Naive thymus-derived CD4-positive, alpha-beta T cell (primary cell): Measurements from ENCODE around the gene PDCD11. TPM values are rescaled to one million over a fixed set of nuclear protein-coding genes. Genes with fewer than 3 reads are reported as not detected.
"Not testable (repeated sequence)": the region's sequence is repeated elsewhere in the genome, so short reads cannot be mapped to it uniquely, and the experiment has no call there.

Experiments used
- ATAC-seq: fragments of 150-1000 bp; cut with Tn5 transposase; 2 replicates; pipeline ENCODE4 v1.10.0; 2021; ENCODE audit warnings: mild to moderate bottlenecking, moderate library complexity
- CTCF ChIA-PET: fragments of 350-600 bp; sonication (Branson Sonifier 250); formaldehyde crosslinking; loops from one replicate; lab custom pipeline; 2021; ENCODE audit warnings: antibody characterized with exemption; lab: Charles Lee
- POLR2A ChIA-PET: fragments of 350-600 bp; sonication (Branson Sonifier 250); formaldehyde crosslinking; loops from one replicate; lab custom pipeline; 2021; ENCODE audit warnings: antibody characterized with exemption, inconsistent platforms; lab: Charles Lee
- DNase-seq, 9 donors: peaks; one replicate each; pipeline versions ENCODE4 v3.0.0 to v3.0.0-alpha.2; 2020 to 2022; ENCODE audit warnings: mixed read lengths in 1 of 9
- H3K27ac ChIP-seq: one replicate; pipeline ENCODE4 v1.7.0; 2013; ENCODE audit warnings: mild to moderate bottlenecking, low read depth, low read length, moderate library complexity
- H3K27me3 ChIP-seq, 2 donors: one replicate each; pipeline ENCODE4 v1.7.0; 2013; ENCODE audit warnings: low read length in 2 of 2, mild to moderate bottlenecking in 2 of 2, moderate library complexity in 2 of 2; ENCODE audit not compliant: control insufficient read depth in 2 of 2, insufficient read depth in 2 of 2
- H3K36me3 ChIP-seq, 3 experiments: 1 replicate in 2 of 3; 2 replicates in 1 of 3; pipeline ENCODE4 v1.7.0; 2013; ENCODE audit warnings: low read length in 3 of 3, mild to moderate bottlenecking in 3 of 3, moderate library complexity in 1 of 3; ENCODE audit not compliant: insufficient read depth in 3 of 3, control insufficient read depth in 2 of 3
- H3K4me1 ChIP-seq, 2 donors: one replicate each; pipeline ENCODE4 v1.7.0; 2013; ENCODE audit warnings: low read length in 2 of 2, mild to moderate bottlenecking in 2 of 2, moderate library complexity in 1 of 2; ENCODE audit not compliant: control insufficient read depth in 2 of 2, insufficient read depth in 2 of 2
- H3K4me3 ChIP-seq: 2 replicates; pipeline ENCODE4 v1.7.0; 2013; ENCODE audit warnings: mild to moderate bottlenecking, low read length
- H3K9me3 ChIP-seq, 3 experiments: 1 replicate in 2 of 3; 2 replicates in 1 of 3; pipeline ENCODE4 v1.7.0; 2013; ENCODE audit warnings: low read length in 3 of 3; ENCODE audit not compliant: control insufficient read depth in 2 of 3
- H3K27ac Mint-ChIP-seq, 9 donors: one replicate each; pipeline ENCODE4 v1.8.0; 2020 to 2022; ENCODE audit warnings: mixed read lengths in 9 of 9, mild to moderate bottlenecking in 8 of 9, moderate library complexity in 5 of 9, inconsistent platforms in 2 of 9
- H3K27me3 Mint-ChIP-seq, 5 donors: one replicate each; pipeline ENCODE4 v1.8.0; 2021 to 2022; ENCODE audit warnings: mixed read lengths in 5 of 5, mild to moderate bottlenecking in 1 of 5
- H3K36me3 Mint-ChIP-seq, 5 donors: one replicate each; pipeline ENCODE4 v1.8.0; 2020 to 2022; ENCODE audit warnings: mixed read lengths in 5 of 5, mild to moderate bottlenecking in 3 of 5, inconsistent platforms in 1 of 5
- H3K4me1 Mint-ChIP-seq, 7 donors: one replicate each; pipeline ENCODE4 v1.8.0; 2020 to 2022; ENCODE audit warnings: mixed read lengths in 7 of 7, mild to moderate bottlenecking in 3 of 7, inconsistent platforms in 1 of 7
- H3K4me3 Mint-ChIP-seq, 10 donors: one replicate each; pipeline ENCODE4 v1.8.0; 2020 to 2022; ENCODE audit warnings: mild to moderate bottlenecking in 10 of 10, mixed read lengths in 10 of 10, moderate library complexity in 6 of 10, inconsistent platforms in 2 of 10
- H3K9me3 Mint-ChIP-seq, 11 donors: one replicate each; pipeline ENCODE4 v1.8.0; 2020 to 2022; ENCODE audit warnings: mixed read lengths in 11 of 11, mild to moderate bottlenecking in 4 of 11, inconsistent platforms in 1 of 11, moderate library complexity in 1 of 11
- intact Hi-C, 2 donors: fragments of 100-400 bp; cut with micrococcal nuclease; formaldehyde crosslinking; loops; one replicate each; pipeline ENCODE4 v1.15.1; 2023
- polyA plus RNA-seq, 2 donors: library from polyadenylated mRNA; unstranded; fragments of 300-500 nt; fragmentation: Illumina TruSeq; gene quantifications; one replicate each; pipeline ENCODE4 v1.2.3, GENCODE V29; 2021
- total RNA-seq, 6 experiments: library from RNA in 5 of 6; stranded (reverse) in 5 of 6; gene quantifications; 1 replicate in 5 of 6; 2 replicates in 1 of 6; pipeline ENCODE4 v1.2.3 and lab custom pipeline; 2021 to 2026

Gene PDCD11
- total and polyA plus RNA-seq, 7 experiments from 2014 or later: 7.5 to 56.3 (median 31.9) TPM

- H3K4me1 ChIP-seq: peaks cover 4 to 6% of the 10 kb centered on the region in 2 donors
- Mint-ChIP-seq H3K36me3 (peaks cover 0 to 3% (median 0%) of the 10 kb centered on the region in 5 donors), H3K27ac (no peak overlapping the region), H3K27me3 (peaks cover 0 to under 1% (median 0%) of the 10 kb centered on the region in 5 donors), H3K4me1 (peaks cover 0 to 5% (median 3%) of the 10 kb centered on the region in 7 donors), H3K4me3 (no peak overlapping the region), H3K9me3 (no peaks in the 10 kb centered on the region)
- peaks cover 0 to 2% (median 0%) of the 10 kb centered on the region in 3 experiments for H3K36me3 ChIP-seq
- no peak for DNase-seq
- no peak for ATAC-seq
- ChIA-PET POLR2A (no interaction called here), CTCF (no interaction called here)
- H3K9me3 ChIP-seq: no peaks in the 10 kb centered on the region
- intact Hi-C loops: no loop called here
- no peak overlapping the region for H3K27ac ChIP-seq
- no peak overlapping the region for H3K4me3 ChIP-seq
- H3K27me3 ChIP-seq: no peaks in the 10 kb centered on the region
Observed at GRCh38 chr10:103355906-103356599, 40.4 kb upstream of the PDCD11 start.

DNA sequence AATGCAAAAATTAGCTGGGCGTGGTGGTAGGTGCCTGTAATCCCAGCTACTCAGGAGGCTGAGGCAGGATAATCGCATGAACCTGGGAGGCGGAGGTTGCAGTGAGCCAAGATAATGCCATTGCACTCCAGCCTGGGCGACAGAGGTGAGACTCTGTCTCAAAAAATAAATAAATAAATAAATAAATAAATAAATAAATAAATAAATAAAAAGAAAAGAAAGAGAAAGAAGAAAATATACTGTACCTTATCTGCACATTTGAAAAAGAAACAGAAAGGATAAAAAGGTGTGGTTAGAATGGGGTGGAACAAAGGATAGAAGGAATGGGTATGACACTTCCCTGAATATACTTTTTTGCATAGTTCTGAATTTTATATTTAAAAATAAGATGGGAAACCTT, 36.9 kb upstream of the PDCD11 start:
- intact Hi-C loops, H3K27ac ChIP-seq, H3K27me3 ChIP-seq, H3K36me3 ChIP-seq, H3K27ac Mint-ChIP-seq, H3K9me3 Mint-ChIP-seq, H3K4me3 Mint-ChIP-seq, H3K4me3 ChIP-seq, ATAC-seq, POLR2A ChIA-PET, H3K36me3 Mint-ChIP-seq, H3K4me1 Mint-ChIP-seq, CTCF ChIA-PET, H3K27me3 Mint-ChIP-seq, H3K4me1 ChIP-seq, H3K9me3 ChIP-seq, DNase-seq: not testable (repeated sequence)

GRCh38 chr10:103360791-103361190, 35.6 kb upstream of the PDCD11 start:
- CTCF ChIA-PET, H3K36me3 Mint-ChIP-seq, POLR2A ChIA-PET, H3K9me3 Mint-ChIP-seq, H3K4me3 Mint-ChIP-seq, H3K27me3 ChIP-seq, H3K27ac ChIP-seq, H3K36me3 ChIP-seq, DNase-seq, H3K27me3 Mint-ChIP-seq, H3K9me3 ChIP-seq, H3K27ac Mint-ChIP-seq, H3K4me1 Mint-ChIP-seq, ATAC-seq, H3K4me3 ChIP-seq, H3K4me1 ChIP-seq: not testable (repeated sequence)
- intact Hi-C loops: loop anchor here (10.0 kb wide), 3 partner anchors 554 to 966 kb away; partner anchors contain the start of genes ACTR1A (in 1 of the 2), NFKB2 (in 1 of the 2), STN1 (in 1 of the 2) and SUFU (in 1 of the 2)

DNA sequence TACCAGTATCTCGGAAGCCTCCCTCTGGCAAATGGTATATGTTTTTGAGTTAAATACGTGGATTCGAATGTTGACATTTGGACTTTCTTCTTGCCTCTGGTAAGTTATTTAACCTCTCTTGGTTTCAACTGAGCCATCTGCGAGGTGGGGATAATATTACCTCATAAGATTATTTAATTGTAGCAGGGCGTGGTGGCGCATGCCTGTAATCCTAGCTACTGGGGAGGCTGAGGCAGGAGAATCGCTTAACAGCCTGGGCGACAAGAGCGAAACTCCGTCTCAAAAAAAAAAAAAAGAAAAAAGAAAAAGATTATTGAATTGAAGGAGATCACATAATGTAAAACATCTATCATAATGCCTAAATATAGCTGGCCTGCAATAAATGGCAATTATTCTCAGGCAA, 29.0 kb upstream of the PDCD11 start:
- Mint-ChIP-seq H3K27me3 (no peaks in the 10 kb centered on the region), H3K36me3 (peaks cover 0 to 9% (median 4%) of the 10 kb centered on the region in 5 donors), H3K27ac (peak overlapping the region; percentile 78 to 98 (median 89)), H3K9me3 (peaks cover 0 to 2% (median 0%) of the 10 kb centered on the region in 11 donors), H3K4me3 (peak overlapping the region; percentile 91 to 99 (median 94)), H3K4me1 (peaks cover 0 to 35% (median 23%) of the 10 kb centered on the region in 7 donors)
- POLR2A ChIA-PET: interaction anchor here (0.6 to 4.1 kb wide), 5 partner anchors 10 to 174 kb away, joined by 3 to 24 read pairs (median 4); partner anchors contain the start of genes ATP5MK, NT5C2, PCGF6 and PDCD11
- no peaks in the 10 kb centered on the region for H3K9me3 ChIP-seq
- peaks cover 0 to 7% (median 0%) of the 10 kb centered on the region in 3 experiments for H3K36me3 ChIP-seq
- H3K4me3 ChIP-seq: peak overlapping the region; percentile 58
- peak overlapping the region; percentile 77 for H3K27ac ChIP-seq
- CTCF ChIA-PET: no interaction called here
- H3K4me1 ChIP-seq: peaks cover 4 to 11% of the 10 kb centered on the region in 2 donors
- ATAC-seq (no peak), DNase-seq (peak in 1 of 9 donors; percentile 14)
- intact Hi-C loops: loop anchor here (1.0 to 10.0 kb wide), 14 partner anchors 16 to 1235 kb away; partner anchors contain the start of genes ACTR1A (in 2 of the 2), PCGF6 (in 2 of the 2), PPRC1 (in 2 of the 2) and STN1 (in 2 of the 2)
- no peaks in the 10 kb centered on the region for H3K27me3 ChIP-seq

DNA sequence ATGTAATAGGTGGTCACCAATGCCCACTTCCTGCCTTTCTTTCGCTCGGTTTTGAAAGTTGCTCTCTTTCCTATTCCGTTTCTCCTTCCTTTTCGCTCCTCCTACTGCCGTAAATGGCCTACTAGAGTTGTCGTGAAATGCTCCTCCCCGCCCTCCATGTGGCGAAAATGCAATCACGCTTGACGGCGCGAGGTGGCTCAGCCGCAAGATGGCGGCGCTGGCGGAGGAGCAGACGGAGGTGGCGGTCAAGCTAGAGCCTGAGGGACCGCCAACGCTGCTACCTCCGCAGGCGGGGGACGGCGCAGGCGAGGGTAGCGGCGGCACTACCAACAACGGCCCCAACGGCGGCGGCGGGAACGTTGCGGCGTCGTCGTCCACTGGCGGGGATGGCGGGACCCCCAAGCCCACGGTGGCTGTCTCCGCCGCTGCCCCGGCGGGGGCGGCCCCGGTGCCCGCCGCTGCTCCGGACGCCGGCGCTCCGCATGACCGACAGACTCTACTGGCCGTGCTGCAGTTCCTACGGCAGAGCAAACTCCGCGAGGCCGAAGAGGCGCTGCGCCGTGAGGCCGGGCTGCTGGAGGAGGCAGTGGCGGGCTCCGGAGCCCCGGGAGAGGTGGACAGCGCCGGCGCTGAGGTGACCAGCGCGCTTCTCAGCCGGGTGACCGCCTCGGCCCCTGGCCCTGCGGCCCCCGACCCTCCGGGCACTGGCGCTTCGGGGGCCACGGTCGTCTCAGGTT, 28.5 kb upstream of the PDCD11 start, which contains the start of gene TAF5:
Gene TAF5 (plus strand): TSS at position 195 of the 737 bp plus-strand sequence. CDS start 14 bp downstream, at position 209.
- Histone ChIP-seq H3K27ac (peak within 1 kb of the TSS; percentile 77), H3K9me3 (no peaks in the 10 kb centered on the region), H3K4me3 (peak within 1 kb of the TSS; percentile 58), H3K36me3 (peaks cover 0 to 7% (median 0%) of the 10 kb centered on the region in 3 experiments), H3K27me3 (no peaks in the 10 kb centered on the region), H3K4me1 (peaks cover 4 to 11% of the 10 kb centered on the region in 2 donors)
- H3K27ac Mint-ChIP-seq: peak within 1 kb of the TSS; percentile 84 to 98 (median 94)
- intact Hi-C loops: loop anchor here (1.0 to 10.0 kb wide), 18 partner anchors 17 to 1236 kb away; partner anchors contain the start of genes ACTR1A (in 2 of the 2), ATP5MK (in 2 of the 2), CNNM2 (in 2 of the 2) and PCGF6 (in 2 of the 2)
- H3K4me1 Mint-ChIP-seq: peaks cover 0 to 35% (median 23%) of the 10 kb centered on the region in 7 donors
- DNase-seq: peak; percentile 70 to 94 (median 90)
- H3K27me3 Mint-ChIP-seq: no peaks in the 10 kb centered on the region
- CTCF ChIA-PET: no interaction called here
- peaks cover 0 to 2% (median 0%) of the 10 kb centered on the region in 11 donors for H3K9me3 Mint-ChIP-seq
- ATAC-seq: peak; percentile 88
- POLR2A ChIA-PET: interaction anchor here (0.9 to 4.1 kb wide), 7 partner anchors 14 to 864 kb away, joined by 3 to 24 read pairs (median 4); partner anchors contain the start of genes ATP5MK, NT5C2, PCGF6 and PDCD11
- peak within 1 kb of the TSS; percentile 92 to 99 (median 96) for H3K4me3 Mint-ChIP-seq
- H3K36me3 Mint-ChIP-seq: peaks cover 0 to 9% (median 4%) of the 10 kb centered on the region in 5 donors

DNA sequence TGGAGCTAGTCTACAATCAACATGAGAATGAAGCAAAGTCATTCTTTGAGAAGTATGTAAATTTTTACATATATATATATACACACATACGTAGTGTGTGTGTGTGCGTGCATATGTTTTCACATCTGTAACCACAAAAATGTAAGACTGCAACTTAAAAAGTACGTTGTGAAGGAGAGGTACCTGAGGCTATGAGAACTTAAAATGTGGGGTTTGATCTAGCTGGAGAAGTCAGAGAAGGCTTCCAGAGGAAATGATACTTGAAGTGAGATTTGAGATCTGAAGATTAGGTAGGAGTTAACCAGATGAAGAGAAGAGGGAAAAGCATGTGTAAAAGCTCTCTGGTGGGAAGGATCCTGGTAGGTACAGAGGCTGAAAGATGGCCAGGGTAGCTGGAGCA, 22.9 kb upstream of the PDCD11 start:
- Mint-ChIP-seq H3K36me3 (peaks cover 7 to 18% (median 15%) of the 10 kb centered on the region in 5 donors), H3K27ac (peak overlapping the region; percentile 14 to 88 (median 66))
- CTCF ChIA-PET: interaction anchor here (0.6 kb wide), 1 partner anchor 500 kb away, joined by 4 read pairs; no protein-coding TSS in a partner anchor

More for the DNA sequence above, 22.9 kb upstream of the PDCD11 start:
- Mint-ChIP-seq H3K4me3 (peak overlapping the region in 8 of 10 donors; percentile 2 to 67 (median 10)), H3K4me1 (peaks cover 17 to 49% (median 32%) of the 10 kb centered on the region in 7 donors), H3K27me3 (no peaks in the 10 kb centered on the region), H3K9me3 (no peaks in the 10 kb centered on the region)
- intact Hi-C loops: no loop called here
- POLR2A ChIA-PET: interaction anchor here (0.6 kb wide), 1 partner anchor 74 kb away, joined by 4 read pairs; no protein-coding TSS in a partner anchor
- DNase-seq (peak in 2 of 9 donors; percentile 10 to 21), ATAC-seq (no peak)
- Histone ChIP-seq H3K4me1 (peaks cover 4 to 17% of the 10 kb centered on the region in 2 donors), H3K36me3 (peaks cover 0 to 21% (median 0%) of the 10 kb centered on the region in 3 experiments), H3K4me3 (no peak overlapping the region), H3K27ac (no peak overlapping the region), H3K9me3 (no peaks in the 10 kb centered on the region), H3K27me3 (no peaks in the 10 kb centered on the region)
